Activated T-cell treated with anti-CD3 and anti-CD28 coated beads for 1 hour (primary cell): ENCODE results near the gene OSCP1.
A peak's percentile ranks its signal among the peaks of the same experiment; 100 is the strongest.

Experiments used
- DNase-seq: peaks from one replicate; pipeline ENCODE4 v3.0.0-alpha.2; 2020; ENCODE audit warnings: low read depth

OSCP1 gene

GRCh38 chr1:36382669-36383068 lies 67.6 kb downstream of the OSCP1 start:
- DNase-seq, result no peak

DNA sequence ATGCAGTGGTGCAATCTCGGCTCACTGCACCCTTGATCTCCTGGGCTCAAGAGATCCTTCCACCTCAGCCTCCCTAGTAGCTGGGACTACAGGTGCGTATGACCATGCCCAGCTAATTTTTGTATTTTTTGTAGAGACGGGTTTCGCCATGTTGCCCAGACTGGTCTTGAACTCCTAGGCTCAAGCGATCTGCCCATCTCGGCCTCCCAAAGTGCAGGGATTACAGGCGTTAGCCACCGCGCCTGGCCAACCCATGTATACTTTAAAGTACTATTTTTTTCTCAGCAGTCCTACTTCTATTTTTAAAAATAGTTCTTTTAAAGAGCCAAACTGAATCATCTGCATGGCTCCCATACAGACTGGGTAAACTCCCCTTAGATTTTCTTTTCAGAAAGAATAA lies 68.0 kb downstream of the OSCP1 start:
- DNase-seq, result no peak

DNA sequence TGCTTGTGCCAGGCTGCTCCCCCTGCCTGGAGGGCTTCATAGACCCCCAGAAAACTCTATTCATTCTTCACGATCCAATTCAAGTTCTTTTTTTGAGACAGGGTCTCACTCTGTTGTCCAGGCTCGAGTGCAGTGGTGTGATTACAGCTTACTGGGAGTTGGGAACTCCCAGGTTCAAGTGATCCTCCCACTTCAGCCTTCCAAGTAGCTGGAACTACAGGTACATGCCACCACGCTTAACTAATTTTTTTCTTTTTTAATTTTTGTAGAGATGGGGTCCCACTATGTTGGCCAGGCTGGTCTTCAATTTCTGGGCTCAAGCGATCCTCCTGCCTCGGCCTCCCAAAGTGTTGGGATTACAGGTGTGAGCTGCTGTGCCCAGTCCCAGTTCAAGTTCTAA lies 68.8 kb downstream of the OSCP1 start:
- DNase-seq, result no peak

- no peak for DNase-seq
These were observed 69.5 kb downstream of the OSCP1 start for GRCh38 chr1:36380782-36381181.

GRCh38 chr1:36380143-36380619 lies 70.1 kb downstream of the OSCP1 start:
- DNase-seq, result no peak

GRCh38 chr1:36377791-36378492 lies 72.3 kb downstream of the OSCP1 start:
- DNase-seq, result no peak

GRCh38 chr1:36372617-36373016 lies 77.6 kb downstream of the OSCP1 start:
- no peak for DNase-seq

DNA sequence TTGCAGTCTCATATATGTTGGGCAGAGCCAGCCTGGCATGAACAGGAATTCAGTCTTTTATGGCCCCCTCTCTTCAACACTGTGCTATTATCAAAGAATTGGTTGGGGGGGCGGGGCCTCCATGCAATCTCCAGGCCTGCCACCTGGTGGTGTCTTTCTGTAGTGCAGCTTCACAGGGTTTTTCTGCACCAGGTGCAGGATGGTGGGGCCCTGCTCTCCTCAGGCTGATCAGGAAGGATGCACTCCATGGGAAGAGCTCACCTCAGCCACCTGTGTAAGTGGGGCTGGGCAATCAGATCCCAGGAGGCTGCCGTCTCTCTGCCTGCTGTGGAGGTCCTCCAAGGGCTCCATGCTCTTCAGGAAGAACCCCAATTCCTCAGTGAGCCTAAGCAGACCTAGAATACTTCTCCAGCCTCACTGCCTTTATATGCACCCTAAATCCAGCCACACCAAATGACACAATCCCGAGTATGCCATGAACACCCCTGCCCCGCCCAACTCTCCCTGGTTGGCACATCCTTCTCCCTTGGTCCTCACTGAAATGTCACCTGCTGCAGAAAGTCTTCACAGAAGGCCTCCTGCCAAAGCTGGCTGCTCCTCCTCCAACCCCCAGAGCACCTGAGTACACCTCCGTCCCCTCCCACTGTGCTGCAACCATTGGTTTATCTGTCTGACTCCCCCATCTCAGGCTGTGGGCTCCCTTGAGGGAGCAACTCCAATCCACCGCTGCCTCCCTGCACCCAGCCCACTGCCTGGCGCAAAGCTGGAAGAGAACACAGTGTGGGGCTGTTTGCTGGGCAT lies 81.0 kb downstream of the OSCP1 start:
- DNase-seq, result peak; percentile 85
